ENCODE results near the gene TIE1.

DNA sequence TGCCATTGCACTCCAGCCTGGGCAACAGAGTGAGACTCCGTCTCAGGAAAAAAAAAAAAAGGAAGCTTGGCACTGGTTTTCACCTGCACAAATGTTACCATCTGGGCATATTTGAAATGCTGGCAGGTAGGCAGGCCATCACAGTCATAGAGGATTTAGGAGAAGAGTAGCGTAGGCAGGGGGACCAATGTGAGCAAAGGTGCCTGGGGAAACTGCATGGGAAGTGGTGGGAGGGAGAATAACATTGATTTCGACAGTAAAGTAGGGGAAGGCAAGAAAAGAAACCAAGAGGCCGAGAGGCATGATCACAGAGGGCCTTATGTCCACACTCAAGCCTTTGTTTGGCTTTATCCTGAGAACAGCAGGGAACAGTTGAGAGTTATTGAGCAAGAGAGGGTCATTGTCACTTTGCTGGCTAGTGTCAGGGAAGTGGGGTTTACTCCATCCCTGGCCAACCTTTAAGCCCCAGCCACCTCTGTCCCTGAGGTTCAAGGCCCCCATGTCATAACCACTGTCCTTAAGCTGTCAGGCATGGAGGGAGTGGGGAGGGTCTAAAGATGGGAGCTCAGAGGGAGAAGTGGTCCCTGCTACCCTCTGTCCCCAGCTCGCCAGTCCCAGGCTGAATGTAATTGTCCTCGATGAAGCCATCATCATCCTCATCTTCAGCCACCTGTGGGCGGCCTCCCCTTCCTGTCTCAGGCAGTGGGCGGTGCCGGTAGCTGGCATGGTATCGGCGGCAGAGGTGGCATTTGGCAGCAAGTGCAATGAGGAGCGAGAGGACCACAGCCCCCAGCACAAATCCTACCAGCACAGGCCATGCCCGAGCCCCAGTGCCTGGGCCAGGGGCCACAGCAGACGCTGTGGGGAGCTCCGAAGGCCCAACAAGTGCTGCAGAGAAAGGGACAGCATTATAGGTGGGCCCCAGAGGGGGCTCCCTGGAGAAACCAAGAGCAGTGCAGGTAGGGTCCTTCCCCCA is 18.3 kb upstream of the TIE1 start:
- TF ChIP-seq MYC (IDR thresholded peaks at IDR 0.05; ENCODE audit: low read depth, low read length) = no peak
- TF ChIP-seq POLR2A (IDR thresholded peaks at IDR 0.05; ENCODE audit: low read depth, low read length) = no peak
- TF ChIP-seq, protein P1, sequence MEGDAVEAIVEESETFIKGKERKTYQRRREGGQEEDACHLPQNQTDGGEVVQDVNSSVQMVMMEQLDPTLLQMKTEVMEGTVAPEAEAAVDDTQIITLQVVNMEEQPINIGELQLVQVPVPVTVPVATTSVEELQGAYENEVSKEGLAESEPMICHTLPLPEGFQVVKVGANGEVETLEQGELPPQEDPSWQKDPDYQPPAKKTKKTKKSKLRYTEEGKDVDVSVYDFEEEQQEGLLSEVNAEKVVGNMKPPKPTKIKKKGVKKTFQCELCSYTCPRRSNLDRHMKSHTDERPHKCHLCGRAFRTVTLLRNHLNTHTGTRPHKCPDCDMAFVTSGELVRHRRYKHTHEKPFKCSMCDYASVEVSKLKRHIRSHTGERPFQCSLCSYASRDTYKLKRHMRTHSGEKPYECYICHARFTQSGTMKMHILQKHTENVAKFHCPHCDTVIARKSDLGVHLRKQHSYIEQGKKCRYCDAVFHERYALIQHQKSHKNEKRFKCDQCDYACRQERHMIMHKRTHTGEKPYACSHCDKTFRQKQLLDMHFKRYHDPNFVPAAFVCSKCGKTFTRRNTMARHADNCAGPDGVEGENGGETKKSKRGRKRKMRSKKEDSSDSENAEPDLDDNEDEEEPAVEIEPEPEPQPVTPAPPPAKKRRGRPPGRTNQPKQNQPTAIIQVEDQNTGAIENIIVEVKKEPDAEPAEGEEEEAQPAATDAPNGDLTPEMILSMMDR (IDR thresholded peaks at IDR 0.05; ENCODE audit: extremely low read depth in 1 of 2, insufficient read depth in 1 of 2, low read depth in 1 of 2, low read length in 2 of 2) = no peak
